IPS-NIHi11 (cell line): ENCODE data around the gene CNGA1.
"Not testable (repeated sequence)": the region's sequence is repeated elsewhere in the genome, so short reads cannot be mapped to it uniquely, and the experiment has no call there.

ENCODE experiments used
- DNase-seq: peaks from one replicate; pipeline ENCODE4 v3.0.0; 2012; ENCODE audit warnings: mixed read lengths, low spot score

CNGA1 gene

GRCh38 chr4:48030470-48030869 is 14.0 kb upstream of the CNGA1 start:
- no peak for DNase-seq

- DNase-seq, result no peak
Measured at GRCh38 chr4:48028696-48029095, 12.2 kb upstream of the CNGA1 start.

- DNase-seq, result no peak
Measured at GRCh38 chr4:48027653-48028052, 11.2 kb upstream of the CNGA1 start.

- no peak for DNase-seq
Measured at GRCh38 chr4:48025005-48025404, 8.5 kb upstream of the CNGA1 start.

GRCh38 chr4:48024522-48024921 is 8.0 kb upstream of the CNGA1 start:
- DNase-seq, result no peak

- no peak for DNase-seq
Measured at GRCh38 chr4:48022192-48022799, 5.8 kb upstream of the CNGA1 start.

GRCh38 chr4:48021100-48021499 is 4.6 kb upstream of the CNGA1 start:
- DNase-seq, result no peak

GRCh38 chr4:48018112-48018511 is 1.6 kb upstream of the CNGA1 start:
- no peak for DNase-seq

- peak; percentile 64 for DNase-seq
Measured at GRCh38 chr4:48017108-48017571, 659 bp upstream of the CNGA1 start.

GRCh38 chr4:48015678-48016077 is 803 bp downstream of the CNGA1 start:
- no peak for DNase-seq

- DNase-seq, result no peak
Measured at GRCh38 chr4:48015216-48015615, 1.3 kb downstream of the CNGA1 start.

- no peak for DNase-seq
Measured at GRCh38 chr4:48012824-48013223, 3.7 kb downstream of the CNGA1 start.

- no peak for DNase-seq
Measured at GRCh38 chr4:48011722-48012121, 4.8 kb downstream of the CNGA1 start.

- DNase-seq, result not testable (repeated sequence)
Measured at GRCh38 chr4:48010906-48011305, 5.6 kb downstream of the CNGA1 start.

- DNase-seq, result no peak
Measured at GRCh38 chr4:48008021-48008596, 8.4 kb downstream of the CNGA1 start.

GRCh38 chr4:48005781-48006180 is 10.7 kb downstream of the CNGA1 start:
- DNase-seq, result no peak

- DNase-seq, result not testable (repeated sequence)
Measured at GRCh38 chr4:48003568-48003967, 12.9 kb downstream of the CNGA1 start.

- no peak for DNase-seq
Measured at GRCh38 chr4:48002267-48002666, 14.2 kb downstream of the CNGA1 start.

GRCh38 chr4:47996021-47996420 is 20.5 kb downstream of the CNGA1 start:
- DNase-seq, result no peak

GRCh38 chr4:47992475-47992874 is 24.0 kb downstream of the CNGA1 start:
- DNase-seq, result not testable (repeated sequence)

GRCh38 chr4:47990145-47990544 is 26.3 kb downstream of the CNGA1 start:
- DNase-seq, result no peak

GRCh38 chr4:47974566-47974965 is 41.9 kb downstream of the CNGA1 start:
- DNase-seq, result no peak

- no peak for DNase-seq
Measured at GRCh38 chr4:47972721-47973120, 43.8 kb downstream of the CNGA1 start.

- DNase-seq, result no peak
Measured at GRCh38 chr4:47972181-47972580, 44.3 kb downstream of the CNGA1 start.
